GM10847 (cell line): ENCODE data around the gene SMARCB1.

Experiments
- POLR2A ChIP-seq: IDR thresholded peaks from 2 replicates; pipeline ENCODE4 v1.6.1; 2011; ENCODE audit not compliant: insufficient read length; ENCODE audit errors: extremely low read depth

SMARCB1 gene

DNA sequence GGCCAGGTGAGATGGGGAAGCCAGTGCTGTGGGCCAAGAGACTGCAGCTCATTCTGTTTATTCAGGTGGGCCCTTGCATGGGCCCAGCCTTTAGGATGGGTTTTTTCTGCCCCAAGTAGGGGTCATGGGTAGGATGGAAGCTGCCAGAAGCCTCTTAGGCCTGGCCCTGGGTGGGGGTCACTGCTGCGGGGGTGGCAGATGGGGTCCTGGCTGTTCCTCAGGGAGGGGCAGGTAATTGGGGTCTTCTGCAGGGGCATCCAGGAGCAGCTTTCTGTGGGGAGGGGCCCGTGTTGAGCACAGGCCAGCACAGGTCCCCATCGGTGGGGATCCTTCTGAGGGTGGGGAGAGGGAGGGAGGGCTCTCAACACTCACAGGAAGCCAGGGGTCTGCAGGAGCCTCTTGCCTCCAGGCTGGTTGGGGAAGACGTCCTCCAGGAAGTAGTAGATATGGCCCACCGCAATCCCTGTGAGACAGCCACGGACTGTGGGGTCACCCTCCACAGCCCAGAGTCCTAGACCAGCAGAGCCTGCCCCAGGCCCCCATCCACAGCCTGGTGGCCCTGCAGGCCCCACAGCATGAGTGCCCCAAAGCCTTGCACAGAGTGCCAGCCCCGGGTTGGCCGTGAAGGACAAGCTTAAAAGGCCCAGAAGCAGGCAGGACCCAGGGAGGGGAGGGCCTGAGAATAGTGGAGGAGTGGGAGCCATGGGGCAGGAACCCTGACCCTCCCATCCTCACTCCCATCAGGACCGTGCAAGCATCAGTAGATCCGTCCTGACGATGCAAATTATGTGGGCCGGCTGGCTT, 50.1 kb downstream of the SMARCB1 start:
- no peak for TF ChIP-seq POLR2A

- no peak for TF ChIP-seq POLR2A
Measured at GRCh38 chr22:23837496-23837859, 50.7 kb downstream of the SMARCB1 start.

DNA sequence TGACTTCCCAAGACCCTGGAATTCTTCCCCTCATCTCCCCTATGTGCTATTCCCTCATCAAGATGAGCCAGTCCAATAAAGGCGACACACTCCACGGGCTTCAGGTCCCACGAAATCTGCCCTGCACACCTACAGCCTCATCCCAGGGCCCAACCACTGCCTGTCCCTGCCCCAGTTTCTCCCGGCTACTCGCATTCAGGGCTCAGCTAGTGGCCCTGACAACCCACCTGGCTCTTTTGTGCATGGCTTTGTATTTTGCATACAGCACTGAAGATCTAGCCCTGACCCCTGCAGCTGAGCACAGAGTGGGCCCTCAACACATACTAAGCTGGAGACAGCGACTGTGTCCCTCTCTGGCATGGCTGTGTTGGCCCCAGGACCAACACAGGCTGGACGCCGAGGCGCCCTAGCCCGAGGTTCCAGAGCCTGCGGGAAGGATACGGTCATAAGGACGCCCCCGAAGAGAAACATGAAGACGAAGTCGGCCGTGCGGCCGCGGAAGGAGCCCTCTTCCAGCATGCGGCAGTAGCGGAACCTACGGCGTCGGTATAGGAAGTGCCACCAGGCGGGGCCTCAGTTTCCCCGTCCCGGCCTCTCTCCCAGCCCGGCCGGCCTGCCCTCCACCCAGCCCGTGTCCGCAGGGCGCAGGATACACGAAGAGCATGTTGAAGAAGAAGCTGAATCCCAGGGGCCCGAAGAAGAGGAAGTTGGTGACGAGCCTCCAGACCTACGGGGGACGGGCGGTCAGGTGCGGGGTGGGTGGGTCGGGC, 51.3 kb downstream of the SMARCB1 start:
- TF ChIP-seq POLR2A: no peak

- TF ChIP-seq POLR2A: peak; percentile 21
Measured at GRCh38 chr22:23838681-23839468, 52.1 kb downstream of the SMARCB1 start, which contains the start of gene DERL3. TSS of gene DERL3 (minus strand) at chr22:23839006. CDS start at chr22:23838987, 19 bp downstream.

DNA sequence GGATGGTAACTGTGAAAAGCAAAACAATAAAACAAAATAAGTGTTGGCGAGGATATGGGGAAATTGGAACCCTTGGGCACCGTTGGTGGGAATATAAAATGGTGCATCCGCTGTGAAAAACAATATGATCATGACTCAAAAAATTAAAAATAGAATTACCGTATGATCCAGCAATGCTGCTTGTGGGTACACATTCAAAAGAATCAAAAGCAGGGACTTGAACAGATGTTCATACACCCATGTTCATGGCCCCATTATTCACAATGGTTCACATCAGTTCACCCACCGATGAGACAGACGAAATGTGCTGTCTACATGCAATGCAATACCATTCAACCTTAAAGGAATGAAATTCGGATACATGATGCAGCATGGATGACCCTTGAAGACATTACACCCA, 53.3 kb downstream of the SMARCB1 start:
- TF ChIP-seq POLR2A: no peak

DNA sequence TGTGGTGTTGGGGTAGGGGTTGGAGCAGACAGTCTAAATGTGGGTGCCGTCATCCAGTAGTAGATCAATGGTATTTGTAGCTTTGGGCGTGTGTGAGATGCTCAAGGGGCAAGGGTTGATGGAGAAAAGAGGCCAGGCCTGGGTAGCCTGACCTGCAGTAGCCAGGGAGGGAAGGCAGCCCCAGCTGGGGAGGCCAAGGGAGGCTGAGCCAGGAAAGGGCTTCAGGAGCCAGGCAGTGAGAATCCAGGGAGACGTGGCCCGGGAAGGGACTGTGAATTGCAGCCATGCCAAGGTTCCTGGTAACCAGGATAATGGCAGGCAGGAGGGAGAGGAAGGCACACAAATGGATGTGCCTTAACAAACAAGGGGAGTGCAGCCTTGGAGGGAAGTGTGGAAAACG, 54.5 kb downstream of the SMARCB1 start:
- TF ChIP-seq POLR2A: no peak

DNA sequence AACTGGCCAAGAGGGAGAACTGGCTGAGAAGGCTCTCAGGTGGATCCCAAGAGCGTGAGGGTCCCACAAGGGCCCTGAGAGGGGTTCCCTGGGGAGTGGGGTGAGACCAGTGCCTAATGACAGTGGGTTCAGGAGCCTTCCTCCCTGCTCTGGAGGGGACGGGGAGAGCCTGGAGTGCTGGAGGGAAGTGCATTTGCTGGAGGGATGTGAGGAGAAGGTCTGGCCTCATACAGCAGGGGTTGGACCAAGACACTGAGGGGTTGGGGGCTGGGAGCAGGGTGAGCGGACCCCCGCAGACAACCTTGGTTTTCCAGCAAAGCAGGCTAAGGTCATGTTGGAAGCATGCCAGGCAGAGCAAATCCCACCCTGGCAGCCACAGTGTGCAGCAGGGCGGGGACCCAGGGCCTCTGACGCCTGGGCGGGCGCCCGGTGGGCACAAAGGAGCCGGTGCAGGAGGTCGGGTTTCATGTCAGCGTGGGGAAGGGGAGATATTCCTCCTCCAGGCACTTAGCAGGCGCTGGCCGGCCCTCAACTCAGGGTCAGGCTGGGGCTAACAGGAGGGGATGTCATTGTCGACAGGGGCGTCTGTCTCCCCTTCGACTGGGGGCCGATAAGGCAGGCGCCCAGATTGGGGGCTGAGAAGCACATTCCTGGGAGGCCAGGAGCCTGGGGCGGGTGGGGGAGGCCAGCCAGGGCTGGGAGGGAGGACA, 55.1 kb downstream of the SMARCB1 start:
- TF ChIP-seq POLR2A: no peak

GRCh38 chr22:23842599-23842998, 55.8 kb downstream of the SMARCB1 start:
- no peak for TF ChIP-seq POLR2A

GRCh38 chr22:23844739-23845202, 58.0 kb downstream of the SMARCB1 start:
- TF ChIP-seq POLR2A: no peak

GRCh38 chr22:23845265-23846080, 58.7 kb downstream of the SMARCB1 start:
- TF ChIP-seq POLR2A: no peak

DNA sequence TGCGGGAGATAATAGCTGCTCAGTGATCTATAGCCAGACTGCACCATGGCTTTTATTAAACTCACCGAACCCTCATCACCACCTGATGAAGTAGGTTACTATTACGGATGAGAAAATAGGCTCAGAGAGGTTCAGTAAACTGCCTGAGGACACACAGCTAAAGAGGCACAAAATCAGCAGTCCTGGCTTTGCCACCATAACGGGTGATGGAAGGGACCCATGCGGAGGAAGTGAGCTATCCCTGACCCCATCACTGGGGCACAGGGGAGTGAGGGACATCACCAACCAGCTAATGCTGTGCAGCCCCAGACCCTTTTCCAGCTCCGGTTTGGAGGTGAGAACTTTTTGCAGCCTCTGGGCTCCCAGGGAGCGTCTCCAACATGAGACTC, 59.3 kb downstream of the SMARCB1 start:
- no peak for TF ChIP-seq POLR2A

GRCh38 chr22:23847310-23847920, 60.6 kb downstream of the SMARCB1 start:
- TF ChIP-seq POLR2A: no peak

DNA sequence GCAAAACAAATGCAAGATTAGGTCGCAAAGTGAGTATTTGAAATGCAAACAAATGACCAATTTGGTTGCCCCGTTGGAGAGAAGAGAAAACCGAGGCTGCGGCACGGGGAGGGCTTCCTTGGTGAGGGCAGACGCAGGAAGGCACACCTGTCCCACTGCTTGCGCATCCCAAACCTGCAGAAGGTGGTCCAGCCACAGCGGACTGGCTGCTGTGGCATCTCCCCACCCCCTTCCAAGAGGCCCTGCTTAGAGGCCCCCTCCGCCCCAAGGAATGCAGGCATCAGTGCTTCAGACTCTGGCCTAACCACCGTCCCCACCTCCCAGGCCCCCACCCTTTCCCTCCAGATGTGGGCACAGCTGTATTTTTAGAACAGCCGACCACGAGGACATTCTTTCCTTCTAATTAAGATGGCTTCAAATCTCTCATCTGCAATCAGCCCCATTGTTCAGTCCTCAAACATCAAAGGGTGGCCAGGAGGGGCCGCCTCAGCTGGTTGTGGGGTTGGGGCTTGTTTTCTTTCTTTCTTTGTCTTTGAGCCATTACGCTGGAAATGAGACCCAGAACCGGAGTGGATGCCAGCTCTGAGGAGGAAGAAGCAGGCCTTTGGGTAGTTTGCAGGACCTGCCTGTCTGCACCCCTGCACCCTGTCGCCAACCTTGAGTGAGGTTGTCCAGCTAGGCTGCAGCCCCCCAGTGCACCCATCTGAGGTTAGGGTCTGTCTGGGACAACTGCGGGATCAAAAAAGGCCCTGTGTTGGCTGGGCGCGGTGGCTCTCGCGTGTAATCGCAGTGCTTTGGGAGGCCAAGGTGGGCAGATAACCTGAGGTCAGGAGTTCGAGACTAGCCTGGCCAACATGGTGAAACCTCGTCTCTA, 61.5 kb downstream of the SMARCB1 start:
- peak; percentile 14 for TF ChIP-seq POLR2A
